ENCODE results near the gene SCNN1G. TPM values are rescaled to one million over a fixed set of nuclear protein-coding genes. Genes with fewer than 3 reads are reported as not detected.

Gene SCNN1G
- total and polyA plus RNA-seq, 2 of the 4 experiments (the other 2 are of a cell fraction): not detected

DNA sequence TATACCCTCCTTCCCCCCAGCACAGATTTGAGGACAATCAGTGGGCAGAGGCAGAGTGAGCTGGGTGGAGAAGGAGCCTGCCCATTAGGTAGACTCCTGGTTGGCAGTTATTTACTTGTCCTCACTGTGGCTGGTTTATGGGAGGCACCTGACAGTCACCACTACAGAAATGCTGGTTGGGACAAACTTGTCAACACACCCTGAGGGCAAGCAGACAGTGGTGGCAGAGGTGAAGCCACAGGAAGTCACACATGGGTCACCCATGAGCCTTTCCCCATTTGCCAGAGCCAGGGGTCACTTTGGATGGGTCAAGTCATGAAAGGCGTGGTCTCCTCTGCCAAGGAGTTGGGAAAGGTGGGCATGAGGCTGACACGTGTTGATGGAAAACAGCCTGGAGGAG lies 6.4 kb downstream of the SCNN1G start:
- ATAC-seq (ENCODE audit: low read depth): no peak

More for the DNA sequence above, 6.4 kb downstream of the SCNN1G start:
- no peak overlapping the region for H4K5ac ChIP-seq (ENCODE audit: low read depth, low read length)
- POLR2A ChIA-PET (ENCODE audit: unreplicated experiment): no interaction called here
- H2BK20ac ChIP-seq (ENCODE audit: low read depth, low read length): no peak overlapping the region
- H3K9me1 ChIP-seq (ENCODE audit: insufficient read depth, low read length): no peaks in the 10 kb centered on the region
- H3K9me3 ChIP-seq (ENCODE audit: control insufficient read depth, insufficient read depth, low read length): no peaks in the 10 kb centered on the region
- H2BK120ac ChIP-seq (ENCODE audit: low read depth, low read length): no peak overlapping the region
- dilution Hi-C loops (cut with HindIII; ENCODE audit: low sequenced_read_pairs, unreplicated experiment) (no loop called here), in situ Hi-C loops (cut with MboI; ENCODE audit: low sequenced_read_pairs) (loop anchor here (10.0 kb wide), 1 partner anchor 246 kb away; no protein-coding TSS in a partner anchor), intact Hi-C loops (cut with micrococcal nuclease) (no loop called here)
- H3K4me2 ChIP-seq (ENCODE audit: low read depth, low read length): no peak overlapping the region
- no peaks in the 10 kb centered on the region for H4K20me1 ChIP-seq (ENCODE audit: insufficient read depth, low read length)
- H3K4ac ChIP-seq (ENCODE audit: low read depth, low read length): no peak overlapping the region
- H3K23ac ChIP-seq (ENCODE audit: low read depth, low read length): no peak overlapping the region
- TF ChIP-seq, protein P1, sequence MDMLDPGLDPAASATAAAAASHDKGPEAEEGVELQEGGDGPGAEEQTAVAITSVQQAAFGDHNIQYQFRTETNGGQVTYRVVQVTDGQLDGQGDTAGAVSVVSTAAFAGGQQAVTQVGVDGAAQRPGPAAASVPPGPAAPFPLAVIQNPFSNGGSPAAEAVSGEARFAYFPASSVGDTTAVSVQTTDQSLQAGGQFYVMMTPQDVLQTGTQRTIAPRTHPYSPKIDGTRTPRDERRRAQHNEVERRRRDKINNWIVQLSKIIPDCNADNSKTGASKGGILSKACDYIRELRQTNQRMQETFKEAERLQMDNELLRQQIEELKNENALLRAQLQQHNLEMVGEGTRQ (IDR thresholded peaks at IDR 0.05; ENCODE audit: low read depth, low read length): no peak
- TF ChIP-seq RCOR1 (IDR thresholded peaks at IDR 0.05; ENCODE audit: insufficient replicate concordance, low read length) (no peak), ELK1 (IDR thresholded peaks at IDR 0.05; ENCODE audit: borderline replicate concordance, low read depth, low read length) (no peak), MAFK (IDR thresholded peaks at IDR 0.05; ENCODE audit: low read depth, low read length) (no peak), NFE2L2 (IDR thresholded peaks at IDR 0.05; ENCODE audit: low read depth, low read length) (no peak), RAD21 (IDR thresholded peaks at IDR 0.05; ENCODE audit: low read length) (no peak), CTCF (conservative IDR thresholded peaks at IDR 0.05; ENCODE audit: low read depth, low read length) (no peak), MXI1 (IDR thresholded peaks at IDR 0.05; ENCODE audit: borderline replicate concordance, low read depth, low read length) (no peak), RFX5 (IDR thresholded peaks at IDR 0.05; ENCODE audit: low read depth, low read length) (no peak)
- no peak overlapping the region for H2BK5ac ChIP-seq (ENCODE audit: low read depth, low read length, poor library complexity, severe bottlenecking)
- H3K9ac ChIP-seq (ENCODE audit: low read depth, low read length): no peak overlapping the region
- CTCF ChIA-PET: interaction anchor here (0.6 kb wide), 1 partner anchor 10 kb away, joined by 6 read pairs; no protein-coding TSS in a partner anchor
- no peak overlapping the region for H4K91ac ChIP-seq (ENCODE audit: insufficient read depth, low read depth, low read length)
- H3K56ac ChIP-seq (ENCODE audit: extremely low read depth, insufficient read depth, low read length): no peak overlapping the region
- H3K27ac ChIP-seq (ENCODE audit: insufficient read depth, low read length): no peak overlapping the region
- H2AK5ac ChIP-seq (ENCODE audit: low read depth, low read length): no peak overlapping the region
- no peak overlapping the region for H3K14ac ChIP-seq (replicated peaks; ENCODE audit: low read depth, low read length)
- no peak overlapping the region for H3K4me3 ChIP-seq (ENCODE audit: insufficient read depth, low read depth, low read length)
- WGBS, 2 experiments (ENCODE audit: extremely low coverage in 2 of 2, insufficient read length in 1 of 2): no CpG with 5 or more reads among the region's 2 CpGs
- H3K27me3 ChIP-seq (ENCODE audit: control insufficient read depth, insufficient read depth, low read length): peaks cover 21% of the 10 kb centered on the region
- no peak overlapping the region for H4K8ac ChIP-seq (ENCODE audit: low read depth in 2 of 2, low read length in 2 of 2)
- H3K79me1 ChIP-seq (ENCODE audit: low read depth in 1 of 2, low read length in 2 of 2): no peaks in the 10 kb centered on the region
- no peak overlapping the region for H2BK15ac ChIP-seq (ENCODE audit: low read depth, low read length)
- H2AK9ac ChIP-seq (replicated peaks; ENCODE audit: low read depth, low read length, poor library complexity): no peak overlapping the region
- no peaks in the 10 kb centered on the region for H3K36me3 ChIP-seq (ENCODE audit: control insufficient read depth, insufficient read depth, low read length)
- no peaks in the 10 kb centered on the region for H3K4me1 ChIP-seq (ENCODE audit: control insufficient read depth, insufficient read depth, low read length)
- no TSS peak for BruUV-seq (replicated peaks)
- no peak overlapping the region for H2AFZ ChIP-seq (replicated peaks; ENCODE audit: low read length, poor library complexity)
- DNase-seq: no peak
- no peak overlapping the region for H3K18ac ChIP-seq (ENCODE audit: low read depth, low read length)

Data from IMR-90 (cell line).